GM03348 (cell line): ENCODE results near the gene EVA1C.
"Not testable (repeated sequence)": the region's sequence is repeated elsewhere in the genome, so short reads cannot be mapped to it uniquely, and the experiment has no call there.

ENCODE experiments used
- DNase-seq: peaks from one replicate; pipeline ENCODE4 v3.0.0; 2012; ENCODE audit warnings: low spot score

Gene EVA1C

GRCh38 chr21:32424674-32425073 lies 12.2 kb downstream of the EVA1C start:
- no peak for DNase-seq

GRCh38 chr21:32425628-32426027 lies 13.1 kb downstream of the EVA1C start:
- DNase-seq = no peak

- DNase-seq = no peak
These were observed 13.6 kb downstream of the EVA1C start for GRCh38 chr21:32426066-32426465.

GRCh38 chr21:32426592-32427051 lies 14.1 kb downstream of the EVA1C start:
- peak; percentile 35 for DNase-seq

GRCh38 chr21:32427958-32428623 lies 15.6 kb downstream of the EVA1C start:
- DNase-seq = no peak

GRCh38 chr21:32432982-32433660 lies 20.6 kb downstream of the EVA1C start:
- not testable (repeated sequence) for DNase-seq

GRCh38 chr21:32437729-32438128 lies 25.2 kb downstream of the EVA1C start:
- DNase-seq = no peak

- no peak for DNase-seq
These were observed 30.2 kb downstream of the EVA1C start for GRCh38 chr21:32442566-32443318.

GRCh38 chr21:32445101-32445500 lies 32.6 kb downstream of the EVA1C start:
- DNase-seq = no peak

GRCh38 chr21:32446440-32446839 lies 33.9 kb downstream of the EVA1C start:
- not testable (repeated sequence) for DNase-seq

GRCh38 chr21:32447224-32447623 lies 34.7 kb downstream of the EVA1C start:
- DNase-seq = no peak

GRCh38 chr21:32448803-32449594 lies 36.5 kb downstream of the EVA1C start:
- DNase-seq = peak; percentile 34

GRCh38 chr21:32450881-32451701 lies 38.6 kb downstream of the EVA1C start:
- DNase-seq = not testable (repeated sequence)

- DNase-seq = not testable (repeated sequence)
These were observed 39.7 kb downstream of the EVA1C start for GRCh38 chr21:32452191-32452590.

GRCh38 chr21:32452641-32453040 lies 40.1 kb downstream of the EVA1C start:
- no peak for DNase-seq

GRCh38 chr21:32455548-32455947 lies 43.0 kb downstream of the EVA1C start:
- no peak for DNase-seq

GRCh38 chr21:32456497-32456918 lies 44.0 kb downstream of the EVA1C start:
- DNase-seq = peak; percentile 56

- no peak for DNase-seq
These were observed 44.9 kb downstream of the EVA1C start for GRCh38 chr21:32457360-32457840.

GRCh38 chr21:32457962-32458361 lies 45.5 kb downstream of the EVA1C start:
- DNase-seq = no peak

- peak; percentile 50 for DNase-seq
These were observed 47.5 kb downstream of the EVA1C start for GRCh38 chr21:32459972-32460371.

GRCh38 chr21:32461503-32461902 lies 49.0 kb downstream of the EVA1C start:
- no peak for DNase-seq
